NT2/D1 (cell line): Measurements from ENCODE around the gene APOLD1.
A peak's percentile ranks its signal among the peaks of the same experiment; 100 is the strongest.

ENCODE experiments used
- DNase-seq: peaks from one replicate; pipeline ENCODE4 v3.0.0-alpha.2; 2011; ENCODE audit warnings: low read depth, low spot score
- H3K27me3 ChIP-seq: 2 replicates; pipeline ENCODE4 v1.6.0; 2011; ENCODE audit warnings: mild to moderate bottlenecking; ENCODE audit not compliant: insufficient read length, insufficient read depth
- H3K36me3 ChIP-seq: 2 replicates; pipeline ENCODE4 v1.6.1; 2011; ENCODE audit warnings: mild to moderate bottlenecking, low read length, mixed read lengths; ENCODE audit not compliant: insufficient read depth, insufficient read length
- H3K4me1 ChIP-seq: 2 replicates; pipeline ENCODE4 v1.5.1; 2011; ENCODE audit not compliant: insufficient read depth, insufficient read length
- H3K4me3 ChIP-seq: 2 replicates; pipeline ENCODE4 v1.5.1; 2011; ENCODE audit warnings: low read depth; ENCODE audit not compliant: insufficient read length
- H3K9ac ChIP-seq: 2 replicates; pipeline ENCODE4 v1.6.0; 2011; ENCODE audit warnings: low read depth; ENCODE audit not compliant: insufficient read length
- H3K9me3 ChIP-seq: 2 replicates; pipeline ENCODE4 v1.5.1; 2011; ENCODE audit warnings: mild to moderate bottlenecking, low read length; ENCODE audit not compliant: insufficient read depth
- SUZ12 ChIP-seq: IDR thresholded peaks from 2 replicates; pipeline ENCODE4 v1.6.1; 2011; ENCODE audit not compliant: insufficient read length, insufficient read depth; ENCODE audit errors: extremely low read depth
- YY1 ChIP-seq: IDR thresholded peaks from 2 replicates; pipeline ENCODE4 v1.6.1; 2011; ENCODE audit not compliant: insufficient read length, insufficient read depth
- ZNF274 ChIP-seq: IDR thresholded peaks from 2 replicates; pipeline ENCODE4 v1.6.1; 2011; ENCODE audit warnings: mild to moderate bottlenecking, low read depth, low read length

The APOLD1 gene

DNA sequence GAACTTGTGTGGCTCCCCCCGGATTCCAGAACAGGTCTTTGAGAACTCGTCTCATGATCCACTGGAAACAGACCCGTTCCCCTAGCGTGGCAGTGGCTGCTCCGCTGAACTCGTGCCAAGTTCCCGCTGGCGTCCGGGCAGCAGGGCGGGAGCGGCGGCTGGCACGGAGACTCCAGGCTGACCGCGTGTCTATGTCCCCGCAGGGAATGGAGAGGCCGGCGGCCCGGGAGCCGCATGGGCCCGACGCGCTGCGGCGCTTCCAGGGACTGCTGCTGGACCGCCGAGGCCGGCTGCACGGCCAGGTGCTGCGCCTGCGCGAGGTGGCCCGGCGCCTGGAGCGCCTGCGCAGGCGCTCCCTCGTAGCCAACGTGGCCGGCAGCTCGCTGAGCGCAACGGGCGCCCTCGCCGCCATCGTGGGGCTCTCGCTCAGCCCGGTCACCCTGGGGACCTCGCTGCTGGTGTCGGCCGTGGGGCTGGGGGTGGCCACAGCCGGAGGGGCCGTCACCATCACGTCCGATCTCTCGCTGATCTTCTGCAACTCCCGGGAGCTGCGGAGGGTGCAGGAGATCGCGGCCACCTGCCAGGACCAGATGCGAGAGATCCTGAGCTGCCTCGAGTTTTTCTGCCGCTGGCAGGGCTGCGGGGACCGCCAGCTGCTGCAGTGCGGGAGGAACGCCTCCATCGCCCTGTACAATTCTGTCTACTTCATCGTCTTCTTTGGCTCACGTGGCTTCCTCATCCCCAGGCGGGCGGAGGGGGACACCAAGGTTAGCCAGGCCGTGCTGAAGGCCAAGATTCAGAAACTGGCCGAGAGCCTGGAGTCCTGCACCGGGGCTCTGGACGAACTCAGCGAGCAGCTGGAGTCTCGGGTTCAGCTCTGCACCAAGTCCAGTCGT lies 1.5 kb downstream of the APOLD1 start:
- H3K9ac ChIP-seq: peak overlapping the region; percentile 58
- peak; percentile 66 for DNase-seq
- no peaks in the 10 kb centered on the region for H3K4me1 ChIP-seq
- peaks cover 5% of the 10 kb centered on the region; the same call in 1 of the 2 replicates for H3K9me3 ChIP-seq
- peaks cover 33% of the 10 kb centered on the region for H3K27me3 ChIP-seq
- peak overlapping the region; percentile 27 for H3K4me3 ChIP-seq
- TF ChIP-seq YY1: no peak
- H3K36me3 ChIP-seq: no peaks in the 10 kb centered on the region

DNA sequence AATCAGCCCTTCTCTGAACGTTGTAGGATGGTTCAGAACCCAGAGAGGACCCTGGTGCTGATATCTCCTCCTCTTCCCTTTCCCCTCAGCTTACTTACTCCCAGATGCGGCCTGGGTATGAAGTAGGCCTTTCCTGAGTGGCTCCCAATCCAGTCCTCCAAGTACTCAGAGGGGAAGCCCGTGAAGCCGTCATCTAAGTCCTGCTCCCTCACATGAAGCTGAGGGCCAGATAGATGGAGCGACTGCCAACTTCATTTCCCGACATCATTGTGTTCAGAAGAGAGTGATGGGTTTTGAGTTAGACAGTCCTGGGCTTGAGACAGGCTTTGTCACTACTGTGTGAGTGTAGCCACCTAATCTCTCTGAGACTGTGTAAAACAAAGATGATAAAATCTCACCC lies 2.7 kb downstream of the APOLD1 start:
- H3K4me1 ChIP-seq: no peaks in the 10 kb centered on the region
- H3K9ac ChIP-seq: no peak overlapping the region
- H3K36me3 ChIP-seq: no peaks in the 10 kb centered on the region
- H3K9me3 ChIP-seq: peaks cover 5% of the 10 kb centered on the region; the same call in 1 of the 2 replicates
- DNase-seq: no peak
- H3K4me3 ChIP-seq: no peak overlapping the region
- no peak for TF ChIP-seq ZNF274
- TF ChIP-seq YY1: no peak
- no peak for TF ChIP-seq SUZ12
- H3K27me3 ChIP-seq: peaks cover 33% of the 10 kb centered on the region

GRCh38 chr12:12788675-12789368 lies 3.4 kb downstream of the APOLD1 start:
- peaks cover 5% of the 10 kb centered on the region; the same call in 1 of the 2 replicates for H3K9me3 ChIP-seq
- DNase-seq: peak; percentile 94
- no peak overlapping the region for H3K9ac ChIP-seq
- no peak for TF ChIP-seq ZNF274
- no peaks in the 10 kb centered on the region for H3K36me3 ChIP-seq
- peaks cover 33% of the 10 kb centered on the region for H3K27me3 ChIP-seq
- no peak overlapping the region for H3K4me3 ChIP-seq
- no peaks in the 10 kb centered on the region for H3K4me1 ChIP-seq

DNA sequence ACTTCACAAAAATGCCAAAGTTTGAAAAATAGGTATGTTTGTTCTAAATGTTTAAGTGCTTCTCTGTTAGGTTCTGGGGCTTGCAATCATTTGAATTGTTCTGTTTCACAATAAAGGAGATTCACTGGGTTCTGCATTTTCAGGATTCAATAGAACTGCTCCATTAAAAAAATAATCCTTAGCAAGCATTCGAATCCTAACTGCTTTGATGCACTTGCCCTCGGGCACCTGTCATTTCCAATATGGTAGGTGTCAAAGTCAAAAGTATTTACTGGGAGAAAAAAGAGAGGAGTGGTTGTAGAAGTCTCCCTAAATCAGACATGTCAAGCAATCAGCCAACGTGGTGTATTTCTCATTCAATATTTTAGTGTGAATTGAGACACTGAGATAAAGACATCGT lies 5.5 kb downstream of the APOLD1 start:
- peaks cover 25% of the 10 kb centered on the region for H3K27me3 ChIP-seq
- H3K9ac ChIP-seq: no peak overlapping the region
- DNase-seq: no peak
- TF ChIP-seq YY1: no peak
- TF ChIP-seq ZNF274: no peak
- TF ChIP-seq SUZ12: no peak
- no peaks in the 10 kb centered on the region for H3K36me3 ChIP-seq
- H3K9me3 ChIP-seq: peaks cover 5% of the 10 kb centered on the region; the same call in 1 of the 2 replicates
- H3K4me1 ChIP-seq: no peaks in the 10 kb centered on the region
- no peak overlapping the region for H3K4me3 ChIP-seq

GRCh38 chr12:12791756-12792369 lies 6.4 kb downstream of the APOLD1 start:
- H3K9me3 ChIP-seq: peaks cover 5% of the 10 kb centered on the region; the same call in 1 of the 2 replicates
- no peak for DNase-seq
- H3K4me1 ChIP-seq: no peaks in the 10 kb centered on the region
- H3K27me3 ChIP-seq: peaks cover 17% of the 10 kb centered on the region
- TF ChIP-seq YY1 (no peak), ZNF274 (no peak)
- no peak overlapping the region for H3K9ac ChIP-seq
- H3K4me3 ChIP-seq: no peak overlapping the region
- H3K36me3 ChIP-seq: no peaks in the 10 kb centered on the region

DNA sequence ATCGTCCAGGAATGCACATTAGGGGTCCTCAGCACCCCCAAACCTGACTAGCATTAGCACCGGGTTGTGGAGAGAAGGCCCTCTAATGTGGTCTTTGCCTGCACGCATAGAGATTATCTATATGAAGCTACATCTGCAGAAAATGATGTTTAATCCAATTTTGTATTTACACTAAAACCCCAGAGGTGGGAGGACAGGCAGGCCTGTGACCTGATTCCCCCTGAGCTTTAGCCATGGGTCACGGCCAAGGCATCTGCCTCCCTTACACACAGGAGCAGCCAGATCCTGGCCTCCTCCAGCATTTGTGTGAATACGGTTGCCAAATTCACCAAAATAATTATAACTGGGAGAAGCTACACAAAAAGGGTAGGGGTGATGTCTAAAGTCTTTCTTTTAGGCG lies 7.0 kb downstream of the APOLD1 start:
- H3K9me3 ChIP-seq: peaks cover 2% of the 10 kb centered on the region; the same call in 1 of the 2 replicates
- no peaks in the 10 kb centered on the region for H3K36me3 ChIP-seq
- H3K27me3 ChIP-seq: peaks cover 12% of the 10 kb centered on the region
- H3K4me1 ChIP-seq: no peaks in the 10 kb centered on the region
- DNase-seq: no peak
- H3K9ac ChIP-seq: no peak overlapping the region
- TF ChIP-seq YY1 (no peak), ZNF274 (no peak), SUZ12 (no peak)
- no peak overlapping the region for H3K4me3 ChIP-seq

DNA sequence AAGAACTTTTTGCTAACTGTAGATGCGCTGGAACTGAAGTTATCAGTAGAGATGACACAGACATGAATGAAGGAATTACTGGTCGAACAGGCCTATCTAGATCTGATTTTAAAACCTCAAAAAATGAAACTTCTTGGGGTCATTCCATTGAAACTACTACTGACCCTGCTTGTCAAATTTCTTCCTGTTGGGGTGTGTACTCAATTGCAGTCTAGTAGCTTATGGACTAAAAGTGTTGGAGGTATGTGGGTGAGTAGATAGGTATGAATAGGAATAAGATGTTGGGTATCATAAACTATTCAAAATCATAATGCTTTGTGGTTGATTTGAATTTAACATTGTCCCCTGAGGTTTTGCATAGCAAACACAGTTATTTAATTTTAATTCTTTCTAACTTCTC lies 9.2 kb downstream of the APOLD1 start:
- DNase-seq: no peak
- no peak overlapping the region for H3K9ac ChIP-seq
- no peaks in the 10 kb centered on the region for H3K4me1 ChIP-seq
- no peaks in the 10 kb centered on the region for H3K36me3 ChIP-seq
- no peaks in the 10 kb centered on the region for H3K27me3 ChIP-seq
- TF ChIP-seq YY1: no peak
- no peak for TF ChIP-seq SUZ12
- no peak for TF ChIP-seq ZNF274
- no peak overlapping the region for H3K4me3 ChIP-seq
- H3K9me3 ChIP-seq: no peaks in the 10 kb centered on the region
